ENCODE measurements around the gene TMEM250.

The TMEM250 gene

DNA sequence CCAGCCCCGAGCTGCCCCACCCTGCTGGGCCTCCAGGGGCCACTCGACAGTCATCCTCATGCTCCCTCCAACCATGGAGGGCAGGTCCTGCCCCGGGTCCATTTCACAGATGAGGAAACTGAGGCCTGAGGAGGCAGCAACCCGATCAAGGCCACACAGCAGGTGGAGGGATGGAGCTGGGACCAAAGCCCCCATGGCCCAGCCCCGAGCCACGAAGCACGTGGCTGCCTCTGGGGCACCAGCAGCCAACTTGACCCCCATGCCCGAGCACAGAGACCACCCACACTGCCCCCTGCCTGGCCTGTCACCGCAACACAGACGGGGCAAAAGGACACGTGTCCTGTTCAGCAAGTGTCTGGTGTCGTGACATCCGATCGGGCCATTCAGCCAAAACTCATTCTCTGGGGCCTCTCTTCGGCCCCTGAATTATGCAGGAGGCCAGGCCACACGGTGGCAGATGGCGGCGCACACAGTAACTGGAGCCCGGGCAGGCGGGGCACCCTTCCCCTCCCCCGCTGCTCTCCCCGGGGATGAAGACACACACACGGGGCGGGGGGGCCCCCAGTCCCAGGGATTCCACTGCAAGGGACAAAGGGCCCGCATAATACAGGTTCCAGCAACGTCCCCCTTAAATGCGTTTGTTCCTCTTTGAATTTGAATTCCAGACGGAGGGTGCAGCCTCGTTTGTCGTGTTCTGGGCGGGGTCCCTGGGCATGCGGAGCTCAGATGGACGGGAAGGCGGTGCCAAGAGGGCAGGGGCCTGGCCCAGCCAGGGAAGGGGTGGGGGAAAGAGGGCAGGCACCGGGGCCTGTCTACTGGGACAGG, 29.4 kb upstream of the TMEM250 start:
- no peak for DNase-seq (ENCODE audit: low read depth in 3 of 3, low spot score in 1 of 3)

DNA sequence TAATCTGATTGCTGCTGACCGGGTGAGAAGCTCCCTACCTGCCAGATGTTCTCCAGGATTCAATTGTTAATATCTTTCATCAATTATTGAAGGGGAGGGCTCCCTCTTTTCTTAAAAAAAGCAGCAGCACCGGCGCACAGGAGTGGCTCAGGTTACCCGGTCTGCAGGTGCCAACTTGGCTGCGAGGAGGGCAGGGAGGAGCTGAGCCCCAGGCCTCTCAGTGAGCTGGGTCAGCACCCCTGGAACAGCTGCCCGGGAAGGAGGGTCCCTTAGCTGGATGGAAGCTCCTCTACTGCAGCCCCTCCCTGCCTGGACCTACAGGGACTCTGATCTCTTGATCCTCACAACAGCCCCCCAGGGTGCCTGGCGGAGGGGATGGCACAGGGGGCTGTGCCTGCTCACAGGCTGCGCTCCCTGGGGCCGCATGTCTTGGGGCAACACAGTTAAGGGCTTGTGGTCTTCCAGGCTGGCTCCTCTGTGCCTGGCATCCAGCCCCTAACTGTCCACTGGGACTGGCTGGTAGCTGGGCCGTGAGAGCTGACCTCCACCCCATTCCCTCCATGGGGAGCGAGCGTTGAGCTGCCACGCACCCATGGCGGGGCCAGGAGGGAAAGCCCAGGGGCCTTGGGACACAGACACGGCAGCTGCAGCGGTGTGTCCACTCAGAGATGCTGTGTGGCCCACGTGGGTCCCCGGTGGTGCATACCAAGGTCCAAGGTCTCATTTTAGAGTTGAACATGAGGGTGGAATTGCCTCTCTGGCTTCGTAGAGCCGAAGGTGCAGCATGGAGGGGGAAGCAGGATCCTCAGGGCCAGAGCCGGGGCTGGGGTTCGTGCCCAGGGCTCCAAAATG, 28.6 kb upstream of the TMEM250 start:
- DNase-seq (ENCODE audit: low read depth in 3 of 3, low spot score in 1 of 3): no peak

DNA sequence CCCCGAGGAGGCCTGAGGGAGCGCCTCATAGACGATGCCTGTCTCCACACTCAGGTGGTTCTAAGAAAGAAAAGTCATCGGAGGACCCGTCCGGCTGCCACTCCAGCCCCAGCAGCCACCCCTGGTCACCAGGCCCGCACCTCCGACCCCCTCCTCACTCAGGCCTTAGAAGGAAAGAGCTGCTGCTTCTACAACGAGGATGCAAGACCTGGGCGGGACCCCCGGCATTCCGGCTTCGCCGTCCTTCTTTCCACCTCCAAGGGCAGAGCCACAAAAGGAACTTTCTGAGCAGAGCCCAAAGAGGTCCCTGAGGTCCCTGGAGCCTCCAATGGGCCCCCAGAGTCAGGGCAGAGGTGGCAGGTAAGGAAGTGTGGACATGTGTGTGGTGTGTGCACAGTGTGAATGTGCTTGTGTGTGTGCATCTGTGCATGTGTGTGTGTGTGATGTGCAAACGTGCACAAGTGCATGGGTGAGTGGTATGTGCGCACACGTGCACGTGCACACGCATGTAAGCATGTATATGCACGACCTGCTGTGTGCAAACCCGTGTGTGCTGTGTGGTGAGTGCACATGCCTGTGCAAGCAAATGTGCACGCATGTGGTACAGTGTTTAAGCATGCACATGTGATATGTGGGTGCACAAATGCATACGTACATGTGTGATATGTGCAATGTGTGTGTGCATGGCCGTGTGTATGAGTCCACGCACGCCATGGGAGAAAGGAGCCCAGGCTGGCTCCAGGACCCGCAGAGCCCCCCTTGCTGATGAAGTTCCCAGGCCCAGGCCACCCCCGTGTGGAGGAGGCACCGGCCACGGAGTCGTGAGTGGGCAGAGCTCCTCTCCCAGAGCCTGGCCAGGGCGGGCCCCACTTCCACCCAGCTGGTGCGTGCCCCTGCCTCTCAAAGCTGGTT, 27.7 kb upstream of the TMEM250 start:
- no peak for DNase-seq (ENCODE audit: low read depth in 3 of 3, low spot score in 1 of 3)

DNA sequence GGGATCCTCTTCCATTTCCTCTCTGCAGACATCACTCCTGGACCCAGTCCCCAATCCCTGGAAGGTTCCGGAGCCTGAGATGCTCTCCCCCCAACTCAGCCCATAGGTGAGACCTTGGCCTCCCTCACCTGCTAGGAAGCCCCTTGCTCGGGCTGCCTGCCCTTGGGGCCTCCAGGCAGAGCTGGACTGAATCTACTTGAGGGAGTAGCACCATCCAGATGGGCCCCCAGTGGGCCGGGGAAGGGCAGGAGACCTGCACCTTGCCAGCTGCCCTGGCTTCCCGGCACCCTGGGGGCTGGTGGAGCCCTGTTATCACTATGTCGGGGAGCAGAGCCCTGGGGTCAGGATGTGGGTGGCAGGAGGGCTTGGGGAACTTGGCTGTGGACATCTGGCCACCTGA, 26.9 kb upstream of the TMEM250 start:
- DNase-seq (ENCODE audit: low read depth in 3 of 3, low spot score in 1 of 3): no peak

DNA sequence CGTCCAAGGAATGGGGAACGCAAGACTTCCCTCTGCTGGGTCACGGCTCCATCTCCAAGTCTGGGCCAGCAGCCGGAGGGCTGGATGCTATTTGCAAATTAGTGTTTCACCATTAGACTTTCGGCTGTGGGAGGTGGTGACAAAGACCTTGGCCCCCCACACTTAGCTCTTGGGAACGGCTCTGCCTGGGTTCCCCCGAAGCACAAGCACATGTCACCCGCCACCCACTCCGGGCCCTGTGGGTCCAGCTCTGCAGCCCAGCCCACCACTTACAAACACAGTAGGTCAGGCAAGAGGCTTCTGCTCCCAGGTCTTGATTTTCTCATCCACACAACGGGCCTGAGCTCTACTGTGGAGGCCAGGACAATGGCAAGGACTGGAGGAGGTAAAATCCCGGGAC, 25.8 kb upstream of the TMEM250 start:
- no peak for DNase-seq (ENCODE audit: low read depth in 3 of 3, low spot score in 1 of 3)

DNA sequence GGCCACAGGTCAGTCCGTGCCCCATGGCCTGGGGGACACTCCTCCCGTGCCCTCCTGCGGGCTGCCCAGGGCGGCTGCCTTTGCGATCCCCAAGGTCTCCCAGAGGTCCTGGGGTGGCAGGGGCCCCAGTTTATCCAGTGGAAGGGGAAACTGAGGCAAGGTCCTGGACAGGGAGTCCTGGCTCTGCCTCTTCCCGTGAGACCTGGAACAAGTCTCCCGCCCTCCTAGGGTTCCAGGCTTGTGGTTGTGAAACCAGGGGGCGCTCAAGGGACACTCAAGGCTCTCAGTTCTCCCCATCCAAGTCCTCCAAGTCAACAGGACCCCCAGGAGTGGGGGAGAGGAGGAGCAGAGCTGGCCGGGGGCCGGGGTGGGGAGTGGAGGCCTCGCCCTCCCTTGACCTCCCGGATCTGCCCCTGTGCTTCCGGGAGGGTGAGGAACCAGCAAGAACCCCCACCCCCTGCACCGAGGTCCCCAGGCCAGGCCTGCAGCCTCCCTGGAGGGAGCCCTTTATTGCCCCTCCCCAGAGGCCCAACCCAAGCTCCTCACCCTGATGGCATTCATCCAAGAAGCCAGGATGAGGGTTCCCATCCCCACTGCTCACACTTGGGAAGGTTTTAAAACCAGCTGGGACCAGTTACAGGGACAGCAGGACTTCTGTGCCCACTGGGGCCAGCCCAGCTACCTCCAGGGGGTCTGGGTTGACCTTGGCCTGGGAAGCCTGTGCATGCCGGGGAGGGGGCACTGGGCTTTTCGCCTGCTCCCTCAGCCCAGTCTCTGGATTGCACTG, 24.7 kb upstream of the TMEM250 start:
- DNase-seq (ENCODE audit: low read depth in 3 of 3, low spot score in 1 of 3): no peak

DNA sequence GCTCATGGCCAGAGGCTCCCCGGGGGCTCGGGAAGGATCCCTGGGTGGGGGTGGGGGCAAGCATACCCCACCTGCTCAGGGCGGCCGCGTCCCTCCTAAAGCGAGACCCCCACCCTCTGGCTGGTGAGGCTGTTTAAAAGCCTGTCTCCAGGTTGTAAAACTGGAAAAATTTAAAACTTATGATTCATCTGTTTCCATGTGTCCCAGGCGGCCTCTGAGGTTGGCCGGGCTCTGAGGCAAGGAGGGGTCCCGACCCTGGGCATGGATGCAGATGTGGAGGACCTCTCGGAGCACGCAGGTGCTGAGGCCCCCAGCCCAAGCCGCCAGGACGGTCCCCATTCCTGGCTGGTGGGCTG, 24.2 kb upstream of the TMEM250 start:
- no peak for DNase-seq (ENCODE audit: low read depth in 3 of 3, low spot score in 1 of 3)

DNA sequence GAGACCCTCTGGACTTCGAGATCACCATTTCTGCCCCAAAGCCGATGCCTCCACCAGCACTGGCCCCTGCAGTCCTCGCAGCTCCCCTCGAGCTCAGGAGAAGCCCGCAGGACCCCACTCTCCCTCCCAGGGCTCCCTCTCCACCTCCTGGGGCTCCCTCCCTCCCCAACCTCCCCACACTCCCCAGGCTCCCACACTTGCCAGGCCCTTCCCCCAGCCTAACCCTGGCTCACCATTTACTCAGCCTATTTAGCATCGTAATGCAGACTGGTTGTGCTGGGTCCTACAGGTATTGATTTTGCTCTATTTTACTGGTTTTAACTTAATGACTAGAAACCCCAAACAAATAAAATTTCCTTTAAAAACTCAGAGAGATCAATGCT, 23.7 kb upstream of the TMEM250 start:
- DNase-seq (ENCODE audit: low read depth in 3 of 3, low spot score in 1 of 3): no peak

DNA sequence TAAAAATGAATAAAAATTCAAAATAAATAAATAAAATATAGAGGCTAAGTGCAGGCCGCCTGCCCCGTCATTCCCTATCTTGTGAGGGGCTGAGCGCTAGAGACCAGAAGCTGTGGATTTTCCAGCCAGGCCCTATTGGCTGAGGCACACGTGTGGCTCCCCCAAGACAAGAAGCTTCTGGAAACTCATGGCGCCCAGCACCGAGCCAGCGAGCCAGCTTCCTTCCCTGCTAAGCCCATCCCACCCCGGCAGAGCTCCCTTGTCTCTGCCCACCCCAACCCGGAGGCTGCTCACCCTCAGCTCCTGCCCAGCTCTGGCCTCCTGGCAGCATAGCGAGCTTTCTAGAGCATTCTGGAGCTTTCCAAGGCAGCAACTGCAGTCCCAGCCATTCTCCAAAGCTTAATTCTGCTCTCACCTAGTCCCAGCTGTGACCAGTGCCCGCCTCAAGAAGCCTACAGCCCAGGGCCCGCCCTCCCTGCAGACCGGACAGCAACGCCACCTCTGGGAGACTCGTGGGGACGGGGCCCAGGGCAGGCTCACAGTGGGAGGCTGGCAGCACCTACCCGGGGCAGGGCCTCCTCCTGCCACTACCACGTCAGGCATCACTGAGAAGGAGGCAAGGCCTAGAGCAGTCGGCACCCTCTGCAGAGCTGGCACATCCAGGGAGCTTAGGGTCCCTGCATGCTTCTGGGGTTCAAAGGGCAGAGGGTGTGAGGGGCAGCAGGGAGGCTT, 23.2 kb upstream of the TMEM250 start:
- no peak for DNase-seq (ENCODE audit: low read depth in 3 of 3, low spot score in 1 of 3)

DNA sequence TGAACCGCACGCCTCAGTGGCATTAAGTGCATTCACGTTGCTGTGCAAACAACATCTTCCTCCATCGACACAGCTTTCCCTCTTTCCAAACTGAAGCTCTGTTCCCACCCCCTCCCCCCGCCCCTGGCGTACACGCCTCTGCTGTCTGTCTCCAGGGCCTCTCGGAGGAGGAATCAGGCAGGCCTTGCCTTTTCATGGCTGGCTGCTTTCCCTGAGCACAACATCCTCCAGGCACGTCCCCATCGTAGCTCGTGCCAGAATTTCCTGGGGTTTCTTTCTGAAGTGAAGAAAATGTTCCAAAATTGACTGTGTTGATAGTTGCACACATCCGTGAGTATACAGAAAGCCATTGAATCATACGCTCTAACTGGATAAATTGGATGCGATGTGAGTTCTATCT, 22.3 kb upstream of the TMEM250 start:
- DNase-seq (ENCODE audit: low read depth in 3 of 3, low spot score in 1 of 3): no peak

DNA sequence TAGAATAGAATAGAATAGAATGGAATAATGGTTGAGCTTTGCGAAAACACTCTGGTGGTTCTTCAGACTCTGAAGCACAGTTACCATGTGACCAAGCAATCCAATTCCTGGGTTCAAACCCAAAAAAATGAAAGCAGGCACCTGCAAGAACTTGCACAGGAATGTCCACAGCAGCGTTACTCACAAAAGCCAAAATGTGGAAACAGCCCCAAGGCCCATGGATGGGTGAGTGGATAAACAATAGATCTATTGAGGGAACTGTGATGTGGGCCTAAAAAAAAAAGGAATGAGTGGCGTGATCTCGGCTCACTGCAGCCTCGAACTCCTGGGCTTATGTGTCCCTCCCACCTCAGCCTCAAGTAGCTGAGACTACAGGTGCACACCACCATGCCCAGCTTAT, 21.4 kb upstream of the TMEM250 start:
- no peak for DNase-seq (ENCODE audit: low read depth in 3 of 3, low spot score in 1 of 3)

DNA sequence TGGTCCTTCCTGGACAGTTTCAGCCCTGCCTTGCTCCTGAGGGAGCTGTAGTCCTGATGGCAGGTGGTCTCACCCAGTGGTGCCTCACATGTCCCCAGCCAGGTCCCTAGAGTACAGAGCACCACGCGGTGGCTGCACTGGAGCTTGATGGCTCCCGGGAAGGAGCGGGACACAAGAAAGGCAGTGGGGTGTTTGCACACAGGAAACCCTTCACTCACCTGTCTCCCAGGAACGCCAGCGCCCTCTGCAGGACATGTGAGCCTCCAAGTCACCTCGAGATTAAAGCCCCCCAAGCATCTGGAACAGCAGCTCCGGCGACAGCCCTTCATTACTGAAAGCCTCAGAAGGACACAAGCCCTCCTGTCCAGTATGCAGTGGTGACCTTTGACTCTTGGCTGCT, 19.9 kb upstream of the TMEM250 start:
- DNase-seq (ENCODE audit: low read depth in 3 of 3, low spot score in 1 of 3): no peak

DNA sequence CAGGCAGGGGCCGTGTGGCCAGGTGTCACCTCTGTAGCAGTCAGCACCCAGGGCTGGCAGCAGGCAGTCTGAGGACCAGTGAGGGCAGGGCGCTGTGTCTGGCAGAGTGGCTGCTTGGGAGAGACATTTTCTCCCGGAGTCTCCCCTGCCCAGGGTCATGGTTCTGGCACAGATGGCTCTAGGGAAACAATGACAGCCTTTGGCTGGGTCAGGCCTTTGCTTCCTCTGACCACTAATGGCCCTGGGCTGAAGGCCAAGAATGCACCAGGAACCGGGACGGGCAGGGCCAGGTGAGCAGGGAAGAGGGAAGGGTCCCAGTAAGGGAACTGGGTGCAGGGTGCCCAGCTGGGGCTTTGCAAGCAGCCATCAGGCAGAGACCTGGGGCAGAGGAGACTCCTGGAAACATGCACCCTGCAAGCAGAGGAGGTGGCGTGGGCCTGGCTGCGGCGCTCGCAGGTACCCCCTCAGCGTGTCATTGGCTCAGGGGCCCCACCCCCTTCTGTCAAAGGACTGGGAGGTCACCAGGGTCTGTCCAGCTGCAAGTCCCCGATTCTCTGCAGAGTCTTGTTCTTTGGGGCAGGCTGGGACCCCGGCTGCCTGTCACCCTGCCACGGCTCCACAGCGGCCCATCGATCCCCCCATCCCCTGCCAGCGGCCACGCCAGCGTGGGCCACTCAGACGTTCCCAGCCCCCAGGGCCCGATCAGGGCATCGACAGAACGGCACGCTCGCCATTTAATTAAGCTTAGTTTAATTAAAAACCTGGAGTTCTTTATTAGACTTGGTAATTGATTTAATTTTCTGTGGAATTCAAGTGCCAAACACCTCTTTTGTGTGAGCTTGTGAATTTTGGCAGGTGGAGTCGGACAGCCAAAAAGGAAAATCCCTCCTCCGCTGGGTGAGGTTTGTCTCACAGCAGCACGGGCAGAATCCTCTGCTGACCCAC, 18.9 kb upstream of the TMEM250 start:
- no peak for DNase-seq (ENCODE audit: low read depth in 3 of 3, low spot score in 1 of 3)

DNA sequence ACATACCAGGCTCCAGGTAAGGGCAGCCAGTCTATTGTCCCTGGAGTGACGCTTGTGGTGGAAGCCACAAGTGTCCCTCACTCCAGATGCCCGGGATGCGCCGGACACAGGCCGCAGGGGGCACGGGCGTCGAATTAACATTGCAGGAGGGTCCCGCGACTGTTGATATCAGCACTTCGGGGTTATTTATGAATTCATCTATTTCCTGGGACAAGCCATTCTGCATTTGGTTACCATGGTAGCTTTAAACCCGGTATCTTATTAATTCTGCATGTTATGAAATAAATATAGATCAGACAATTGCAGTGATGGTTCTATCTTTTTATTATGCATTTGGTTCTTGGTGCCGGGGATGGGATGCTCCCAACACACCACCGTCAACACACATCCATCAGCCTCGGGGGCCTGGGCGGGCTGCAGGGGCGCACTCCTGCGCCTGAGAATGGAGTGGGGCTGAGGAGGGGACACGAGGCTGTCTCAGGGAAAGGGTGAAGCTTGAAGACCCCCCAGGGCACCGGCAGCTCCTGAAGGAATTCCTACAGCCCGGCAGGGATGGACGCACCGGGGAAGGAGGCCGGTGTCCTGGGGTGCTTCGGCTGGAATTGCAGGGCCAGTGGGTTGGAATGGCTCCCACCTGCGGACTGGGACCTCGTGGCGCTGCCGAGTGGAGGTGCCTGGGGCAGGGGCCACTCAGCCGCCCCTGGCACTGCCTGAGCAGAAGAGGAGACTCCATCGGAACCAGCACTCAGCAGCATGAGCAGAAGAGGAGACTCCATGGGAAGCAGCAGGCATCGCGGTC, 17.7 kb upstream of the TMEM250 start:
- DNase-seq (ENCODE audit: low read depth in 3 of 3, low spot score in 1 of 3): no peak

DNA sequence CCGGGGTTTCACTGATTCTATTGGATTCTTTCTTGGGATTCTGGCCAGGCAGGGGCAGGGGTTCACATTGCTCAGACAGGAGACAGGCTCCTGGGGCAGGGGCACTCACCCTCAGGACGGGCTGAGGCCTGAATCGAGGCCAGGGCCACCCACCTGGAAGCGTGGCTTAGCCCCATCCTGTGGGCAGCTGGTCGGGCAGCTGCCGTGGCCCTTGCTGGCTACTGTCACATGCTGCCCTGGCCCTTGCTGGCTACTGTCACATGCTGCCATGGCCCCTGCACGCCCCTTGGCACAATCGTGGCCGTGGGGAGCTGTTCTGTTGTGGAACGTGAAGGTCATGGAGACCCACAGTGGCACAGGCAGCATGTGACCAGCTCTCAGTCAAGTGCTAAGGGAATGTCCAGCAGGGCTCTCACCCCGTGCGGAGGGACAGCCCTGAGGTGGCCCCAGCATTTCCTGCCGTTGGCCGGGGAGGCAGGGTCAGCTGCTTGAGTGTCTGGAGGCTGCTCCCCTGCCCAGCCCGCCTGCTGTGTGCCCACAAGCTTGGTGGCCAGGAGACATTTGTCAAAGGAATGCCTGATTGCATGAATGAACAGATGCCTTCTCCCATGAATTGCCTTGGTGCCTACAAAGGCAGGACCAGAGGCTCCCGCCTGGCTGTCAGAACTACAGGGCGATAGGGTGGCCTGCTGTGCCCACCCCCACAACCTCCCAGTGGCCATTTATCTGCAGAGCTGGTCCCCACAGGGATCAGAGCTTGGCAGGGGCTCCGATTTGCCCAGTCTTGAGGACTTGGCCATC, 16.9 kb upstream of the TMEM250 start:
- no peak for DNase-seq (ENCODE audit: low read depth in 3 of 3, low spot score in 1 of 3)

DNA sequence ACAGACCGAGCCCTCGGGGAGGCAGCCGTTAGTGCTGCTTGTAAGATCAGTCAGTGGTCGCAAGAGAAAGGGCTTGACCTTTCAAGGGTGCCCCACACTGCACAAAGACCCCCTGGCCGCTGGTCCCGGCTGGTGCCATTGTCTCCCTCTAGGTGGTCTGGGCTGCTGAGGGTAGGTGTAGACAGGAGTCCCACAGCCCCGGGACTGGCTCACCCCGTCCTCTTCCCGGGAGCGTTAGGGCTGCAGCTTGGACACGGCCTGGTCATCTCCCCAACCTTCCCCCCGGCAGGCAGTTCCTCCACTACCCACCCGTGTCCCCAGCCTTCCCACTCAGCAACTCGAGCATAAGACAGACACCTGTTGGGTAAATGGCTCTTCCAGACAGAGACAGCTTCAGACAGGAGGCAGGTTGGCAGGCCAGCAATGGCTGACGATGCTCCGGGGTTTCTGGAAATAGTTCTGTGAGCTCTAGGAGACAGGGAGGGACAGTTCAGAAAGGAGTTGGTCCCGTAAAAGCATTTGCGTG, 15.3 kb upstream of the TMEM250 start:
- DNase-seq (ENCODE audit: low read depth in 3 of 3, low spot score in 1 of 3): no peak

All from stimulated activated CD4-positive, alpha-beta T cell treated with anti-CD3 and anti-CD28 coated beads, TNF-alpha, amount 100 ng/mL, for 1 hour (primary cell).